Stomach (tissue), 9 donors: ENCODE data around the gene DDX25. TPM values are rescaled to one million over a fixed set of nuclear protein-coding genes. Genes with fewer than 3 reads are reported as not detected.

Experiments used
- DNase-seq, 2 donors: peaks; one replicate each; pipeline versions ENCODE4 v3.0.0 to v3.0.0-alpha.2; 2013 to 2019
- H3K27ac ChIP-seq, 5 donors: fragments of 200-600 bp in 4 of 5; sonication (generic) in 4 of 5; one replicate each; pipeline ENCODE4 v1.5.1; 2013 to 2019; ENCODE audit warnings: mild to moderate bottlenecking in 1 of 5, moderate library complexity in 1 of 5
- H3K27me3 ChIP-seq, 3 donors: fragments of 200-600 bp; sonication (generic); one replicate each; pipeline ENCODE4 v1.5.1; 2017 to 2019; ENCODE audit warnings: mixed run types in 1 of 3
- H3K36me3 ChIP-seq, 4 donors: fragments of 200-600 bp; sonication (generic); 1 replicate in 3 of 4; 2 replicates in 1 of 4; pipeline ENCODE4 v1.5.1; 2016 to 2019
- H3K4me1 ChIP-seq, 4 donors: fragments of 200-600 bp; sonication (generic); one replicate each; pipeline ENCODE4 v1.5.1; 2016 to 2019
- H3K4me3 ChIP-seq, 4 donors: fragments of 200-600 bp; sonication (generic) in 3 of 4; one replicate each; pipeline ENCODE4 v1.5.1; 2016 to 2019; ENCODE audit warnings: mild to moderate bottlenecking in 1 of 4
- H3K9me3 ChIP-seq, 4 donors: fragments of 200-600 bp; sonication (generic); one replicate each; pipeline ENCODE4 v1.5.1; 2016 to 2019
- CTCF ChIP-seq, 7 experiments: fragments of 450-650 bp in 4 of 7; fragments of 200-600 bp in 3 of 7; sonication (generic) in 3 of 7; IDR thresholded peaks; one replicate each; pipeline ENCODE4 v1.5.1; 2016 to 2019; ENCODE audit warnings: antibody characterized with exemption in 7 of 7, control low read depth in 2 of 7, mild to moderate bottlenecking in 1 of 7
- EP300 ChIP-seq: sonication (generic); formaldehyde crosslinking; IDR thresholded peaks from one replicate; pipeline ENCODE4 v1.6.1; 2017; ENCODE audit warnings: antibody characterized with exemption
- POLR2A ChIP-seq, 4 donors: fragments of 450-650 bp; IDR thresholded peaks; one replicate each; pipeline ENCODE4 v1.6.1; 2016; ENCODE audit warnings: antibody characterized with exemption in 4 of 4, control low read depth in 2 of 4, mild to moderate bottlenecking in 1 of 4, moderate library complexity in 1 of 4
- POLR2AphosphoS5 ChIP-seq, 3 donors: sonication (generic); formaldehyde crosslinking; IDR thresholded peaks; one replicate each; pipeline ENCODE4 v1.6.1; 2016; ENCODE audit warnings: antibody characterized with exemption in 3 of 3
- WGBS, 5 donors: extraction: QIAGEN DNeasy Blood & Tissue Kit in 3 of 5; methylation state at CpG; one replicate each; pipeline versions ENCODE4 v1.1.5 to v1.1.7; 2013 to 2018; 5-methylcytosine and 5-hydroxymethylcytosine counted together
- intact Hi-C: fragments of 100-400 bp; cut with DNase I; formaldehyde crosslinking; loops from one replicate; pipeline ENCODE4 v1.15.1; 2023; ENCODE audit warnings: low total_unique reads
- polyA plus RNA-seq, 3 donors: library from polyadenylated mRNA; stranded (reverse); fragments of 200-250 nt; gene quantifications; one replicate each; pipeline ENCODE4 v1.2.3, GENCODE V29; 2013
- total RNA-seq, 5 donors: library from RNA; depleted of rRNA; stranded (reverse); fragments of >200 nt; gene quantifications; one replicate each; pipeline versions ENCODE4 v1.1.0 to v1.2.3, GENCODE V29; 2014 to 2016
- donor health status: healthy with polysubstance abuse.
- donor health status: Bipolar disorder and iron deficiency.
- donor health status: healthy.

DDX25 gene
- total and polyA plus RNA-seq, 8 donors, result under 0.01 to 1.0 (median 0.30) TPM; not detected in 3

GRCh38 chr11:125935056-125935455, 30.7 kb downstream of the DDX25 start:
- Histone ChIP-seq H3K27ac (no peak overlapping the region), H3K4me3 (no peak overlapping the region), H3K36me3 (no peaks in the 10 kb centered on the region), H3K27me3 (peaks cover 0 to 17% (median 5%) of the 10 kb centered on the region in 3 donors), H3K4me1 (no peaks in the 10 kb centered on the region), H3K9me3 (no peaks in the 10 kb centered on the region)
- TF ChIP-seq POLR2AphosphoS5 (IDR thresholded peaks at IDR 0.05), result no peak
- no peak for TF ChIP-seq EP300
- no peak for TF ChIP-seq POLR2A (IDR thresholded peaks at IDR 0.05)
- no peak for TF ChIP-seq CTCF (IDR thresholded peaks at IDR 0.05)
- DNase-seq, result no peak
- 86 to 98% (median 95%) methylated on average over 2 of the region's 2 CpGs for WGBS, 5 donors
- intact Hi-C loops, result loop anchor here (5.0 kb wide), 1 partner anchor 252 kb away; no protein-coding TSS in a partner anchor

- intact Hi-C loops, result loop anchor here (5.0 kb wide), 1 partner anchor 252 kb away; no protein-coding TSS in a partner anchor
- no peak overlapping the region for H3K4me3 ChIP-seq
- H3K4me1 ChIP-seq, result no peaks in the 10 kb centered on the region
- no peak overlapping the region for H3K27ac ChIP-seq
- DNase-seq, result peak; percentile 9 to 46
- WGBS, 5 donors, result 56 to 65% (median 61%) methylated on average over 12 of the region's 12 CpGs
- TF ChIP-seq POLR2AphosphoS5 (IDR thresholded peaks at IDR 0.05), result no peak
- no peak for TF ChIP-seq POLR2A (IDR thresholded peaks at IDR 0.05)
- no peak for TF ChIP-seq EP300
- TF ChIP-seq CTCF (IDR thresholded peaks at IDR 0.05), result no peak
- H3K36me3 ChIP-seq, result no peaks in the 10 kb centered on the region
- peaks cover 0 to 11% (median 5%) of the 10 kb centered on the region in 3 donors for H3K27me3 ChIP-seq
- no peaks in the 10 kb centered on the region for H3K9me3 ChIP-seq
These were observed 31.4 kb downstream of the DDX25 start for GRCh38 chr11:125935618-125936199.

- Histone ChIP-seq H3K9me3 (no peaks in the 10 kb centered on the region), H3K27ac (no peak overlapping the region), H3K36me3 (no peaks in the 10 kb centered on the region), H3K4me3 (no peak overlapping the region), H3K27me3 (peaks cover 0 to 4% (median 0%) of the 10 kb centered on the region in 3 donors), H3K4me1 (peaks cover 0 to 6% (median 3%) of the 10 kb centered on the region in 4 donors)
- intact Hi-C loops, result loop anchor here (5.0 kb wide), 1 partner anchor 249 kb away; no protein-coding TSS in a partner anchor
- TF ChIP-seq EP300, result no peak
- TF ChIP-seq POLR2A (IDR thresholded peaks at IDR 0.05), result no peak
- TF ChIP-seq CTCF (IDR thresholded peaks at IDR 0.05), result no peak
- no peak for TF ChIP-seq POLR2AphosphoS5 (IDR thresholded peaks at IDR 0.05)
- 79 to 91% (median 86%) methylated on average over 5 of the region's 5 CpGs for WGBS, 5 donors
- DNase-seq, result peak; percentile 3 to 17
These were observed 34.1 kb downstream of the DDX25 start for GRCh38 chr11:125938418-125938817.

DNA sequence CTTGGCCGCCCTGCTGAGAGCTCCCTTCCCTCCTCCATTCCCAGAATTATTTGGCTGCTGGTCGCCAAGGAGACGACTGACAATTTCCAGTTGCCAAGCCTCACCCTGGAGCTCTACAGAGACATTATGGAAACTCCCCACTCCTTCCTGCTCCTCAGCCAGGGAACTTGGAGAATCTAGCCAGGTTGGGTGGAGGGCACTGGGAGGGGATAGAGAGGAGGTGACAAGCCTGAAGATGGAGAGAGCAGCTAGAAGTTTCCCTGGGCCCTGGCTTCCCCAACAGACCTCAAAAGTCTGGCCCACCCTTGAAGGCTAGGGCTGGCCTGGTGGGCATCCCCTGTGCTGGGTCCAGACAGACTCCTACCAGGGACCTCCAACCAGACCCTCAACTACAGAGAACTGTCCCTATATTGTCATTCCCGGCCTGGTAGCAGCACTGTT, 34.8 kb downstream of the DDX25 start:
- H3K4me3 ChIP-seq, result no peak overlapping the region
- no peak for TF ChIP-seq EP300
- no peak for TF ChIP-seq POLR2AphosphoS5 (IDR thresholded peaks at IDR 0.05)
- TF ChIP-seq POLR2A (IDR thresholded peaks at IDR 0.05), result no peak
- TF ChIP-seq CTCF (IDR thresholded peaks at IDR 0.05), result no peak
- WGBS, 5 donors, result 41 to 71% (median 63%) methylated on average over 4 of the region's 4 CpGs
- H3K9me3 ChIP-seq, result no peaks in the 10 kb centered on the region
- peak; percentile 5 to 83 for DNase-seq
- intact Hi-C loops, result loop anchor here (5.0 kb wide), 1 partner anchor 248 kb away; no protein-coding TSS in a partner anchor
- peaks cover 0 to 6% (median 3%) of the 10 kb centered on the region in 4 donors for H3K4me1 ChIP-seq
- peaks cover 0 to 4% (median 0%) of the 10 kb centered on the region in 3 donors for H3K27me3 ChIP-seq
- H3K27ac ChIP-seq, result no peak overlapping the region
- H3K36me3 ChIP-seq, result no peaks in the 10 kb centered on the region
